Ectodermal cell (in vitro differentiated cells): Measurements from ENCODE around the gene SYS1.

Source experiments
- H3K27ac ChIP-seq: 2 replicates; pipeline ENCODE4 v1.7.0; 2013; ENCODE audit warnings: mild to moderate bottlenecking, low read depth, low read length; ENCODE audit not compliant: insufficient read depth, poor library complexity, severe bottlenecking
- H3K27me3 ChIP-seq: 2 replicates; pipeline ENCODE4 v1.7.0; 2013; ENCODE audit warnings: mild to moderate bottlenecking, low read length; ENCODE audit not compliant: insufficient read depth, control insufficient read depth, poor library complexity, severe bottlenecking
- H3K36me3 ChIP-seq: one replicate; pipeline ENCODE4 v1.7.0; 2013; ENCODE audit warnings: low read length; ENCODE audit not compliant: control insufficient read depth, insufficient read depth
- H3K4me1 ChIP-seq: one replicate; pipeline ENCODE4 v1.7.0; 2013; ENCODE audit warnings: low read length; ENCODE audit not compliant: control insufficient read depth, insufficient read depth
- H3K4me3 ChIP-seq: 2 replicates; pipeline ENCODE4 v1.7.0; 2013; ENCODE audit warnings: low read depth, low read length, control low read depth; ENCODE audit not compliant: insufficient read depth
- H3K9me3 ChIP-seq: 2 replicates; pipeline ENCODE4 v1.7.0; 2013; ENCODE audit warnings: mild to moderate bottlenecking, low read length, moderate library complexity; ENCODE audit not compliant: control insufficient read depth
- WGBS, 2 experiments: methylation state at CpG; one replicate each; pipeline ENCODE4 v1.1.7; 2013; ENCODE audit warnings: missing lambda C conversion rate in 2 of 2; 5-methylcytosine and 5-hydroxymethylcytosine counted together

Gene SYS1

DNA sequence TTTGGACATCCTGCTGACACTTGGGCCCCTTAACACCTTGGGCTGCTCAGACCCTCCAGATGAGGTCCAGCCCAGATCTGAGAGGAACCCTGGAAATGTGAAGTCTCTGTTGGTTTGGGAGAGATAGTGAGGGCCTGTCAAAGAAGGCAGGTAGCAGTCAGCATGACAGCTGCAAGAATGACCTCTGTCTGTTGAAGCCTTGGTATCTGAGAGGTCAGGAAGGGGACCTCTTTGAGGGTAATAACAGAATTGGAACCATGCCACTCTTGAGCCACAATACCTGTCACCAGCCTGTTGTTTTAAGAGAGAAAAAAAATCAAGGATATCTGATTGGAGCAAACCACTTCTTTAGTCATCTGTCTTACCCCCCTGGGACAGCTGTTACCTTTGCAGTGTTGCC lies 4.2 kb downstream of the SYS1 start:
- Histone ChIP-seq H3K9me3 (no peaks in the 10 kb centered on the region), H3K27ac (no peak overlapping the region), H3K36me3 (peaks cover 5% of the 10 kb centered on the region), H3K4me3 (no peak overlapping the region), H3K4me1 (peaks cover 5% of the 10 kb centered on the region), H3K27me3 (no peaks in the 10 kb centered on the region)

GRCh38 chr20:45368221-45368980 lies 5.4 kb downstream of the SYS1 start:
- Histone ChIP-seq H3K27ac (no peak overlapping the region), H3K4me1 (peaks cover 5% of the 10 kb centered on the region), H3K36me3 (peaks cover 5% of the 10 kb centered on the region), H3K9me3 (no peaks in the 10 kb centered on the region), H3K27me3 (no peaks in the 10 kb centered on the region), H3K4me3 (no peak overlapping the region)
- 85 to 86% methylated on average over 6 of the region's 6 CpGs for WGBS, 2 experiments

DNA sequence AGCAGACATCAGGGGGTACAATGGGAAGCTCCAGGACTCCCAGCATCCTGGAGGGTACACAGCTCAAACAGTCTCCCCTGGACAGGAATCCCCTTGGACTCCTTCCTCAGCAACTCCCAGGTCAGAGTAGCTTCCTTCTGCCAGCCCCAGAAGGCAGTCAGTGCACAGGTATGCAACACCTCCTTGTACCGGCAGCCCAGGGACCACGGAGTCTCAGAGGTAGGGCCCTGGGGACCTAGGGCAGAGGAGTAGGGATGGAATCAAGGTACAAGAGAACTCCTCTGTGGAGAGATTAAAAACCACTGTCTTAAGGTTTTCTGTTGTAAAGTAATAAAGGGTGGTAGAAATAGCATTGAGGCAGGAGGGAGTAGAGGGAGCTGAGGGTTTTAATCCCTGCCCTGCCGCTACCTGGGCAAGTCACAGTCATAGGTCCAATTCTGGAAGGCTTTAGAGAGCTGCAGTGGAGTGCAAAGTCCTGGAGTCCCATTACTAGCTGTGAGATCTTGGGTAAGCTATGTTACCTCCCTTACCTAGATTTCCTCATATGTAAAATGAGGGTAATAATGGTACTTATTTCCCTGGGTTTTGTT lies 7.7 kb downstream of the SYS1 start:
- Histone ChIP-seq H3K27me3 (no peaks in the 10 kb centered on the region), H3K4me1 (peaks cover 5% of the 10 kb centered on the region), H3K4me3 (no peak overlapping the region), H3K9me3 (no peaks in the 10 kb centered on the region), H3K27ac (no peak overlapping the region), H3K36me3 (peaks cover 5% of the 10 kb centered on the region)
- WGBS, 2 experiments = 95 to 96% methylated on average over 3 of the region's 3 CpGs

DNA sequence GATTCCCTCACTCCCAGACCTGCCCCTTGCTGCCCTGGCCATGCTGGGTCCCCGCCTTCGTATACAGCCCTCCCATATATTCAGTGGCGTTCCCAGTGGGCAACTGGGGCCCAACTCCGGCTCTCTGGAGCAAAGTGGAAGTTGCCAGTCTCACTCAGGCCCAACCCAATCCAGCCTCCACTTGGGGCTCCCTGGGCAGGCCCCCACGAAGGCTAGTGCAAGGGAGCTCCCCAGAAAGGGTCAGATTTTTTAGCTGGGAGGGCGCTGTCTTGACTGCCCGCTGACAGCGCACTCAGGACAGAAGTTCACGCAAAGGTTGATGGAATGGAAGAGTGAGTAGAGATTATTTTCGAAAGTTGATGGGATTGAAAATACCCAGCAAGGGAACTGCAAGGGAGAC lies 9.3 kb downstream of the SYS1 start:
- H3K4me1 ChIP-seq = peaks cover 8% of the 10 kb centered on the region
- H3K27me3 ChIP-seq = no peaks in the 10 kb centered on the region
- H3K36me3 ChIP-seq = peaks cover 5% of the 10 kb centered on the region
- H3K9me3 ChIP-seq = no peaks in the 10 kb centered on the region
- WGBS, 2 experiments = 93 to 94% methylated on average over 10 of the region's 10 CpGs
- no peak overlapping the region for H3K4me3 ChIP-seq
- no peak overlapping the region for H3K27ac ChIP-seq

DNA sequence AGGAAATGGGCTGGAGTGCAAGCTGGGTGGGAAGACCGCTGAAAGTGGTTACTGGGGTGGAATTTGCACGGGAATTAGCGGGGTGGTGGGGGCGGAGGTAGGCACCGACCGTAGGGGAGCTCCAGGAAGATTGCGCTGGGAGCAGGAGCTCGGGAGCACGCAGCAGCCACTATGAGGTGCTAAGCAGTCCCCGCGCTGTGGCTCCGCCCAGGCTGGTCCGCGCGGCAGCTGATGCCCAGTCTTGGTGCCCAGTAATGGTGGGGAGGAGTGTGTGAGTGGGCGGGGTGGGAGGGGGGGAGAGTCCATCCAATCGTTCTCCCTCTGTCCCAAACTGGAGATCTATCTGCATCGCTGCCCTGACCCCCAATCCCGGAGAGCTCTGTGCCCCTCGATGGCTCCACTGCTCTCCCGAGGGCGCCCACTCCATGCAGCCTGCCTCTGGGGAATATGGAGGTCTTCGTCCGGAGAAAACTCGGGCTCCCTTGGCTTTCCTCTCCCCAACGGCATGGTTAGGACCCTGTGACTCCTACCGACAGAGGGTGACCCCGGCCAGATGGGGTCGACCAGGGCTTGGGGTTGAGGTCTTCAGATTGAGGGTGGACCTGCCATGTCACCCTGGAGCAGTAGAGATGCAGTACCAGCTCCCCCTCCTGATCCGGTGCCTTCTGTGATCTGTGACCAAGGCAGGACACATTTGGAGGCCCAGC lies 9.8 kb downstream of the SYS1 start:
- Histone ChIP-seq H3K4me3 (no peak overlapping the region), H3K36me3 (peaks cover 5% of the 10 kb centered on the region), H3K9me3 (no peaks in the 10 kb centered on the region), H3K27me3 (no peaks in the 10 kb centered on the region), H3K4me1 (peaks cover 9% of the 10 kb centered on the region), H3K27ac (no peak overlapping the region)
- 84% methylated on average over 30 of the region's 30 CpGs for WGBS, 2 experiments

- Histone ChIP-seq H3K36me3 (no peaks in the 10 kb centered on the region), H3K27me3 (no peaks in the 10 kb centered on the region), H3K9me3 (no peaks in the 10 kb centered on the region), H3K4me3 (peak overlapping the region; percentile 11), H3K4me1 (peaks cover 13% of the 10 kb centered on the region), H3K27ac (no peak overlapping the region)
- WGBS, 2 experiments = 33 to 36% methylated on average over 38 of the region's 38 CpGs
Observed at GRCh38 chr20:45373353-45374100, 10.6 kb downstream of the SYS1 start.

GRCh38 chr20:45374101-45374467 lies 11.1 kb downstream of the SYS1 start:
- H3K9me3 ChIP-seq = no peaks in the 10 kb centered on the region
- 68 to 72% methylated on average over 9 of the region's 9 CpGs for WGBS, 2 experiments
- H3K4me3 ChIP-seq = no peak overlapping the region
- peaks cover 13% of the 10 kb centered on the region for H3K4me1 ChIP-seq
- H3K27ac ChIP-seq = no peak overlapping the region
- no peaks in the 10 kb centered on the region for H3K27me3 ChIP-seq
- H3K36me3 ChIP-seq = no peaks in the 10 kb centered on the region

DNA sequence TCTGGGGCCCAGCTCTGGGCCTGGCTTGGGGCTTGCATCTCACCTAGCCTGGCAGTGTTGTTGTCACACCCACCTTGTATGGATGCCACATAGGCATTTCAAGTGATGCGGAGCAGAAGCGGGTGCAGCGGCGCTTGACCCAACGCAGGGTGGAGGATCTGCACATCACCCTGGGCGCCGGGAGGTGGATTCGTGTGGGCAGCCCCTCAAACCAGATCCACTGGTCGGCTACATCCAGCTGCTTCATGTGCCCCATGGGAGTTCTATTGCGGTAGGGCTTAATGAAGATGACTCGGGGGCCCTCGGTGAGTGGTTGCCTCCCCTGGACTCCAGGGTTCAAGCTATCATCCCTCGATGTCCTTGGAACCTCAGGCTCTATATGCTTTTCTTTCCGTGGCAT lies 12.0 kb downstream of the SYS1 start:
- 94 to 95% methylated on average over 14 of the region's 14 CpGs for WGBS, 2 experiments
- no peaks in the 10 kb centered on the region for H3K9me3 ChIP-seq
- H3K27ac ChIP-seq = no peak overlapping the region
- H3K4me3 ChIP-seq = no peak overlapping the region
- peaks cover 13% of the 10 kb centered on the region for H3K4me1 ChIP-seq
- no peaks in the 10 kb centered on the region for H3K27me3 ChIP-seq
- no peaks in the 10 kb centered on the region for H3K36me3 ChIP-seq

DNA sequence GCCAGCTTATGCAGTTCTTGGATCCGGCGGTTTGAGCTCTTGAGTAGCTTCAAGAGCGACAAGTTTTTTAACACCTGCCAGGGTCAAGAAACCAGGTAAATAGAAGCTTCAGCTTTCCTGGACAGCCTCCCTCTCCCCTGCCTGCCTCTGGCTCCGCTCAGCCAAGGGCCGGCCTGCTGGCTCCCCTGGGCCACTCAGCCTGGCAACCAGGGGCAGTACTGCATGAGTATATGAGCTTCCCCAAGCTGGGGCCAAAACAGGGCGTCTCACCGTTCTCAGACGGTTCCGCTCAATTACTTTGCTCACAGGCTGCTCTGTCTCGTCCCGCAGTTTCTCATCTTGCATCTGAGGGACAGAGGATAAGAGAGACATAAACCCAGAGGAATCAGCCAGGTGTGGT lies 14.3 kb downstream of the SYS1 start:
- Histone ChIP-seq H3K27me3 (no peaks in the 10 kb centered on the region), H3K9me3 (no peaks in the 10 kb centered on the region), H3K36me3 (no peaks in the 10 kb centered on the region), H3K27ac (no peak overlapping the region), H3K4me3 (no peak overlapping the region), H3K4me1 (peaks cover 13% of the 10 kb centered on the region)
- 88% methylated on average over 11 of the region's 11 CpGs for WGBS, 2 experiments

DNA sequence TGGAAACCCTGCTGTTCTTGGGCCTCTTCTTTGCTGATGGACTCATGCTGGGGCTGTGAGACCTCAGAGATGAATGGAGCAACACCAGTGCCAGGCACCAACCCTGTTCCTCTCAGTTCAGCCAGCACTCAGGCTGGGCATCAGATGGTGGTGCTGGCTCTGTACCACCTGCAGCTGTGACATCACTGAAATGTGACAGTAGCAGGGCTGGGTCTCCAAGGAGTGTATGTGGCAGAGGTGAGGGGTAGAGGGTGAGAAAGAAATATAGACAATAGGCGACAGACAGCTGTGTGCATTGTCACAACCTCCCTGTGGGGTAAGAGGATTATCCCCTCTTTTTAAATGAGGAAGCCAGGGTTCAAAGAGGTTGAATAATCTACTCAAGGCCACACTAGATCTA lies 15.2 kb downstream of the SYS1 start, which contains the start of gene TP53TG5:
Gene TP53TG5, minus strand, starts transcription at position 135 of the 400 bp plus-strand sequence. Its CDS starts 89 bp downstream, at position 46.
- H3K4me1 ChIP-seq = peaks cover 13% of the 10 kb centered on the region
- no peaks in the 10 kb centered on the region for H3K9me3 ChIP-seq
- H3K27ac ChIP-seq = no peak within 1 kb of the TSS
- H3K36me3 ChIP-seq = no peaks in the 10 kb centered on the region
- H3K27me3 ChIP-seq = no peaks in the 10 kb centered on the region
- 84 to 85% methylated on average over 1 of the region's 1 CpG for WGBS, 2 experiments
- no peak within 1 kb of the TSS for H3K4me3 ChIP-seq
